GM12891 (cell line): Measurements from ENCODE around the gene SUPT20H.

Experiments
- POLR2A ChIP-seq: IDR thresholded peaks from 2 replicates; pipeline ENCODE4 v1.6.1; 2011; ENCODE audit warnings: low read depth, low read length, control low read depth
- POLR2AphosphoS5 ChIP-seq: IDR thresholded peaks from 2 replicates; pipeline ENCODE4 v1.6.1; 2011; ENCODE audit warnings: low read depth, low read length, control low read depth
- POU2F2 ChIP-seq: IDR thresholded peaks from 2 replicates; pipeline ENCODE4 v1.6.1; 2011; ENCODE audit warnings: low read depth, mild to moderate bottlenecking, control low read depth, low read length, moderate library complexity

DNA sequence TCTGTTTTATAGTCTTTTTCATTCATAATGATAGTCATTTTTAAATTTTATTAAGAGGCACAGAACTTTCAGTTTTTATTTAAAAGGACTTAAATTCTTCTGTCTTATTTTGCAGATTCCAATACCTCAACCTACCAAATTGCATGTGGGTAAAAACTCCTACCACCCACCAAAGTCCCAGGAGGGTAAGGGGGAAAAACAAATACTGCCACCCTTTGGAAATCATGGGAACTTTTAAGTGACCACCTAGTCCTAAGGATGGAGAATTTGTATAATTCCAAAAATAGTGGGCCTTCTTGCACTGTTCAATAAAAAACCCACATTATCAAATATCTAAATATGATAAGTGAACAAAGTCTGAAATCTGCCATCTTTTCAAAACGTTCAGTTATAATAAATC is 9.7 kb downstream of the SUPT20H start:
- TF ChIP-seq POLR2AphosphoS5 (no peak), POLR2A (no peak), POU2F2 (no peak)
